HS-5 (cell line): Measurements from ENCODE around the gene ANO10.
"Not testable (repeated sequence)": the region's sequence is repeated elsewhere in the genome, so short reads cannot be mapped to it uniquely, and the experiment has no call there.

Experiments
- DNase-seq: peaks from one replicate; pipeline ENCODE4 v3.0.0-alpha.2; 2012; ENCODE audit warnings: low read depth

The ANO10 gene

DNA sequence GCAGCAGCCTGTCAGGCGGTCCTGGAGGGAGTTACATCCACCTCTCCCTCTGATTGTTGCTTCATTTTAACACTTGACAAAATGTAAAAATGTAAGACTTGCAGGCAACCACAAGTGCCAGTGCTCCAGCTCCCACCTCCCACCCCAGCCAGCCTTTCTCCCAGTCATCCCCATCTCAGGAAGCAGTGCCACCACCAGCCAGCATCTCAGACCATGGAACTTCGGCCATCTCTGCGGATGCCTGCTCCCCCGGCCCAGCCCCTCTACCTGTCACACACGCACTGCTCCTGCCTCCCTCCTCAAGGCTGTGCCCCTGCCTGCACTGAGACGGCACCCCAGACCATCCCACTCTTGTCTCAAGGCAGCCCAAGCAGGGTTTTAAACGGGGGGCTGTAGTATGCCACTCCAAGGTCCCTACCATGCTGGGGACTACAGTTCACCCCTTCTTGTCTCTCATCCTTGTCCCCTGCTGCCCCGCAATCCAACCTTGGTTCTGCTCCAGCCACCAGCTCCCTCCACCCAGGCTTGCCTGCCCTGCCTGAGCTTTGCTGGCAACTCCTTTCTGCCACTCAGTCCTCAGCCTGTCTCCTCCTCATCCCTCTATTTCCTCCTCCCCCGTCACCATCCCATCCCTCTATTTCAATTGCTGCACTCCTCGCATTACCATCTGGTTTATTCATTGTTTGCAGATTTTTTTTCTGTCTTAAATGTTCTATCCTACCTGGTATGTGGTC is 249.6 kb downstream of the ANO10 start:
- DNase-seq, result no peak

GRCh38 chr3:43371494-43371893 is 250.3 kb downstream of the ANO10 start:
- DNase-seq, result no peak

- no peak for DNase-seq
These were observed 251.4 kb downstream of the ANO10 start for GRCh38 chr3:43370293-43370980.

DNA sequence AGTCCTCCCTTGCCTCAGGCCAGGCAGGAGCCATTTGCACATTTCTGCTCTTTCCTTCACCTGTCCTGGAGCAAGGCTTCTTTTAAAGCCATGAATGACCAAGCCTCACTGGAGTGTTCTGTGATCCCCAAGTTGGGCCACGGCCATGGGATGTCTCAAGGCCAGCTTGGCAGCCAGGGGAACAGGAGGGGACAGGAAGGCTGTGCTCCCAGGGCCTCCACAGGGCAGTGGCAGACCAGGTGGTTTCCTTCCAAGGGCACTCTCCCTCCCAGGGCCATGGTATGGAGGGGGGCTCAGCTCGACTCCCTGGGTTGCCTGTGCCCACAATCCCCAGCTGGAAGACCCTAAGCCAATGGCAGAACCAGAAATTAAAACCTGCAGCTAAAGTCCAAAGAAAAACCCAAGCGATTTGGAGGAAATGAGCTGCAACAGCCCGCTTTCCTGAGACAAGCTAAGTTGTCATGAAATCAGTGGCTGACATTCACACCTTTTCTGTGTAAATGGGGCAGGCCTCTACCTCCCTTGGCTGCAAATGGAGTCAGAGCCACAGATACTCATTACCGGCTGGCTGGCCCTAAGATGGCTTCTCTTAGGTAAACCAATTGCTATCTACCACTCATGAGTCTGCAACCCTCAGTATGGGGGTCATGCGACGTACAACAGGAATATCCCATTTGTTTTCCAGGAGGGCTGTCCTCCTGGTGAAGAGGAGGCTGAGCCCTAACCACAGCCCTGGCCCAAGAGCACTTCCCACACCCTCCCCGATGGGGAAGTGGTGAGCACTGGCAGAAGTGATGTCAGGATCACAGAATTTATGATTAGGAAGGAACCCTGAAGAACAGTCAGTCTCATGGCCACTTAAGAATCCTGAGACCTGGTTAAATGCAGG is 252.2 kb downstream of the ANO10 start:
- no peak for DNase-seq

DNA sequence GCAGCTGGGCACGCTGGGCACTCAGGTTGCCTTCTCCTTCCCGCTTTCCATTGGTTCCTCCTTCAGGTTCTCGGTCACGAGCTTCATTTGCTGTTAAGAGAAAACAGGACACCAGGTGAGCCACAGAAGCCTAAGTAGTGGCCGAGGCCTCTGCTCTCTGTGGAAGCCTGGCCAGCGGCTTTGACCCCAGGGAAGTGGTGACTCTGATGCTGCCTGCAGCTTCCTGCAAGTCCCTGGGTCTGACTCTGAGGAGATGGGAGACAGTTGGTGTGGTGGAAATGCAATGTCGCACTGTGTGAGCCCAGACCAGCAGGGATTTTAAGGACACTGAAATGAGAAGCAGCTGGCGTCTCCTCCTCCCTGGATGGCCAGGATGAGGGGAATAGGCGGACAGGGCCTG is 254.9 kb downstream of the ANO10 start:
- no peak for DNase-seq

DNA sequence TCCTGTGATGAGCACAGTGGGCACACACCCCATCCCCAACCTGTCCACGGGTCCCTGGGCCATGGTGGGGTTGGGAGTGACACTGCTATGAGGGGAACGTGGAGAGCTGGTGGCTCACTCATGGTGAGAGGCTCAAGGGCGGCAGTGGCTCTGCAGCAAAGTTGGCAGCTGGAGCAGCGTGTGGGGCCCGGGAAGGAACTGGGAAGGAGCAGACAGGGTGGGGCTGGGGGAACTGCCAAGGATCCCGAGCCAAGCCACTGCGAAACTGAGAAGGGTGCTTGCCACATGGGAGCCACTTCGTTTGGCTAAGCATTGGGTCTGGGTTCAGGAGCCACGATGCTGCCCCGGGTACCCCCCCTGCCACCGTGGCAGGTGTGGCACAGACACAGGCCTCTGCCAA is 255.3 kb downstream of the ANO10 start:
- DNase-seq, result no peak

DNA sequence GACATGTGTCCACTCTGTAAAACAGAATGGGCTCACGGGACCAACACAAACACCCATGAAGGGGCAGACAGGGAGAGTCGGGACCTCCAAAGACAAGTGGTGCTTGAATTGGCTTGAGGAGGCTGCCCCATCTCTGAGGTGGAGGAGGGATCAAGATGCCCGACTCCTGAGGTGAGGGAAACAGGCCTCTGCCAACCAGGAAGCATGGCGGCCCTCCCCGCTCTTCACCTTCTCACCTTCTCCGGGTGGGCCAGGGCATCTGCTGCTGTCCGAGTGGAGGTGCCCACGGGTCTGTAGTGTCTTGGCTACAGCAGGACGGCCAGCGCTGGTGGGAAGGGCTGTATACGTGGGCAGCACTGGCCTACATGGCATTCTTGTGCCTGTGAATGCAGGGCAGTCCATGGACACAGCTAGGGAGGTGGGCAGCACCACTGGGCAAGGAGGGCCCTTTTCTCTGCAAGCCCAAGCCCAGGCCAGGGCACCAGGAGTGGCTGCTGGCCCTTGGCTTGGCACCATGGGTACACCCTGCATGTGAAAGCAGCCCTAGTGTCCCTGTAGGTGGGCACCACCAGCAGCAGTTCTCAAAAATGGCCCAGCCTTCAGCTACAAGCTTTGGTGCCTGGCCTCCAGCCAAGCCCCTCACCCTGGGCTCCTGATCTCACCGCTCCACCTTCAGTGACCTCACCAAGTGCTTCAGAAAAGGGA is 256.1 kb downstream of the ANO10 start:
- no peak for DNase-seq

- no peak for DNase-seq
These were observed 256.9 kb downstream of the ANO10 start for GRCh38 chr3:43364926-43365325.

GRCh38 chr3:43364494-43364893 is 257.3 kb downstream of the ANO10 start:
- DNase-seq, result no peak

DNA sequence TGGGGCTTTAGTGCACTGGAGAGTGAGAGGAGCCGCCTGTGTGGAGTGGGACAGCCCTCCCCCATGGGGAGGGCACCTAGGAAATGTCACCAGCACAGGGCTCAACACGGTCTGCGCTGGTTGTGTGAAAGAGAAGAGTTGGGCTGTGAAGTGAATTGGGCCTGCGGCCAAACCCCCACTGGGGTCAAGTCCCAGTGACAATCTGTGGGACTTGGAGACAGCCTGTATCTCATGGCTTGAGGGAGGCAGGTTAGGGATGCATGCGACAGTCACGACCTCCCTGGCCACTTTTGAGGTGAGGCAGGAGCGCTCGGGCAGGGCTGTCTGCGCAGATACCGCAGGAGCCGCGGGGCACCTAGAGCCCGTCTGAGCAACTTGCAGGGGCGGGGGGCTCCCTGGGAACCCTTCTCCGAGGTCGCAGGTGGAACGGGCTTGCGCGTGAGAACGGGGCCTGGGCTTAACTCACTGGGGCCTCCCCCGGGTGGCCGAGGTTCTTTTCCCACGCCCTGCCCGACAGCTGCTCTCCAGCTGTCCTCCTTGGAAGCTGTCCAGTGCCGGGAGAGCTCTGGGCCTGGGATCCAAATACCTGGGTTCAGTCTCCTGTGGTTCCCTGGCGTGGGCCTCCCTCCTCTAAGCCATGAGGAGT is 258.1 kb downstream of the ANO10 start:
- no peak for DNase-seq

DNA sequence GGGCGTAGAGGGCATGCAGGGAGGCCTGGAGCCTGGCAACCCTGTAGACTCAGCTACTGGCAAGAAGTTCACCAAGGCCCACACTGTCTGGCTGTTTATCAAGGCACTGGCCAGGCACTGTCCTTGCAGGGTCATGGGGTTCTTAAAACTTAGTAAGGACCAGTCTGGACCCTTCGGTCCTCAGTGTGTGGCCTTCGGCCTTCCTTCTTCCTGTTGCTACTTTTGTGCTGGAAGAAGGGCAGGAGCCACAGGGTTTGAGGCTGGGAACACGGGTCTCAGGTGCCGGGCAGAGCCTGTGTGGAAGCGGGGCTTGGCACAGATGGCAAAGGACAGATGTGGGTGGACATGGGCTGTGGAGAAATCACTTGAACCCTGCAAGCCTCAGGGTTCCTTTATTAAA is 258.9 kb downstream of the ANO10 start:
- no peak for DNase-seq

- no peak for DNase-seq
These were observed 259.6 kb downstream of the ANO10 start for GRCh38 chr3:43362183-43362582.

DNA sequence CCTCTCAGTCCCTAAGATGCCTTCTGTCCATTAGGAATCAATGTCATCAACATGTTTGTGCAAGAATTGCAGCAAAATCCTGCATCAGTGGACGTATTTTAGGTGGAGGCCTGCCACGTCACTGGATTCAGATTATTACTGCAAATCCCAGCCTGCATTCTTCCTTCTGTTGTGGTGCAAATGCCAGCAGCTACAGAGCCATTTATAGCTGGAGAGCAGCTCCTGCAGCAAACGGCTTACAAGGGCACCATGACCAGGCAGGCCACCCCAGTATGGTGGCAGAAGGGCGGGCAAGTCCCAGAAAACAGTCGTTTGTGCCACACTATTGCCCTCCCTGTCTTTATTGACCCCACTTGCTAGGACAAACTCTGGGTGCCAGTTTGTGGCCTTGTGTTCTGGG is 260.7 kb downstream of the ANO10 start:
- no peak for DNase-seq

DNA sequence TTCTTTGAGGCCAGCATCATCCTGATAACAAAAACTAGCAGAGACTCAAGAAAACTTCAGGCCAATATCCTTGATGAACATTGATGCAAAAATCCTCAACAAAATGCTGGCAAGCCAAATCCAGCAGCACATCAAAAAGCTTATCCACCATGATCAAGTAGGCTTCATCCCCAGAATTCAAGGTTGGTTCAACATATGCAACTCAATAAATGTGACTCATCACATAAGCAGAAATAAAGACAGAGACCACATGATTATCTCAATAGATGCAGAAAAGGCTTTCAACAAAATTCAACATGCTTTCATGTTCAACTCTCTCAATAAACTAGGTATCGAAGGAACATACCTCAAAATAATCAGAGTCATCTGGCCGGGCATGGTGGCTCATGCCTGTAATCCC is 265.8 kb downstream of the ANO10 start:
- not testable (repeated sequence) for DNase-seq

- DNase-seq, result no peak
These were observed 267.7 kb downstream of the ANO10 start for GRCh38 chr3:43353923-43354670.

DNA sequence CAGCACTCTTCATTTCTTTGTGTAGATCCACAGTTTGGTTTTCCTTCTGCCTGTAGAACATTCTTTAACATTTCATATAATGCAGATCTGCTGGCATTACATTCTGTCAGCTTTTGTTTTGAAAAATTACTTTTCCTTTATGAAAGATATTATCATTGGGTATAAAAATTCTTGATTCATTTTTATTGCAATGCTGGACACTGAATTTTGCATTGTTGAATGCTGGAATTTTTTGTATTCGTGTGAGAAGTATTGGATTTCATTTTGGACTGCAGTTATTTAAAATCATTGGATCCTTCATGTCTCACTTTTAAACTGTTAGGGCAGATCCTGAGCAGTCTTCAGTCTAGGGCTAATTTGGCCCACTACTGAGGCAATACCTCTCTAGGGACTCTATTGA is 268.4 kb downstream of the ANO10 start:
- DNase-seq, result no peak

- no peak for DNase-seq
These were observed 272.1 kb downstream of the ANO10 start for GRCh38 chr3:43349716-43350115.

DNA sequence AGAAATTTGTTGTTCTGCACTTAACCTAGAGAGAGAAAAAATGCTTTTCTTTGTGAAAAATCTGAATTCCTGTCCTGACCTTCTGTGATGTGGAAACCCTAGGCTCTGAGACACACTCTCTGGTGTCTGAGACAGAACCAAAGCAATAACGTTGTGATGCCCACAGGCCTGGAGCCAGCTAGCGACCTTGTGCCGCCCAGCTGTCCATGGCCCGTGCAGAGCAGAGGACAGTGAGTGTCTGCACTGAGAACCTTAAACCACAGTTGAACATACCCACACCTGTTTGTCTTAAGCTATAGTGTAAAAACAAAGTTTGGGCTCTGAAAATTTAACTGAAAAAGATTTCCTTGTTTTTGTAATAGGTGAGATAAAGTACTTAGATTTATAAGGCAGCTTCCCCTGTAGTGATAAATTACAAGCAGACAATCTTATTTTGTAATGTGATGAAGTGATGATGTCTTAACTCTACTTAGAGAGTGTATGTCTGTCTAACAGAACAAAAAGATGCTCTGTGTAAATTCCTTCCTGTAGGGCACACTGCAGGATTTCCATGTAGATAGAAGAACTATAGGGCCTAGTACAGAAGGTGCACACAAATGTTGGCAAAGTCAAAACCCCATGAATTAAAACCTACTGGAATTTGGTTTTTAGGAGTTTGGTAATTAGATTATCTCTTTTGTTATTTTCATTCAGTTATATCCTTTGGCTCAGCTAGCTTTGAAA is 272.8 kb downstream of the ANO10 start:
- no peak for DNase-seq

- DNase-seq, result no peak
These were observed 273.5 kb downstream of the ANO10 start for GRCh38 chr3:43348350-43348749.

- no peak for DNase-seq
These were observed 274.0 kb downstream of the ANO10 start for GRCh38 chr3:43347774-43348173.
